WI38 (cell line): Measurements from ENCODE around the gene SNX25.

Source experiments
- H3K4me3 ChIP-seq: 2 replicates; pipeline ENCODE4 v1.5.1; 2011; ENCODE audit warnings: low read depth, mild to moderate bottlenecking, control low read depth, low read length
- TF ChIP-seq, protein P1 (sequence below): IDR thresholded peaks from 2 replicates; pipeline ENCODE4 v1.5.1; 2012; ENCODE audit warnings: low read depth, mild to moderate bottlenecking, control low read depth, low read length

Gene SNX25

DNA sequence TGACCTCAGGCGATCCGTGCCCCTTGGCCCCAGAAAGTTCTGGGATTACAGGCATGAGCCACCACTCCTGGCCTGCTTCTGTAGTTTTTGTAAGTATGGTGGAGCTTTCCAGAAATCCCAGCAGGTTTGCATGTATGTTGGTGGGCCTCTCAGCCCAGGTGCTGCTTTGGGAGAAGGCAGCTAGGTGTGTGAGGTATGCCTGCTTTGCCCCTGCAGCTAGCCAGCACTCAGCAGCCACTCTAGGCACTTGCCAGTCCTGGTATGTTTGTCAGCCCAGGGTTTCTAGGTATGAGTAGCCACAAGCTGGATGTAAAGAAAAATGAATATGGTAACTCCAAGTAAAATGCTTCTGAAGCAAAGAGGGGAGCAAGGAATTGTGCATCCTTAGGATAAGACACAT is 8.9 kb downstream of the SNX25 start:
- TF ChIP-seq, protein P1, sequence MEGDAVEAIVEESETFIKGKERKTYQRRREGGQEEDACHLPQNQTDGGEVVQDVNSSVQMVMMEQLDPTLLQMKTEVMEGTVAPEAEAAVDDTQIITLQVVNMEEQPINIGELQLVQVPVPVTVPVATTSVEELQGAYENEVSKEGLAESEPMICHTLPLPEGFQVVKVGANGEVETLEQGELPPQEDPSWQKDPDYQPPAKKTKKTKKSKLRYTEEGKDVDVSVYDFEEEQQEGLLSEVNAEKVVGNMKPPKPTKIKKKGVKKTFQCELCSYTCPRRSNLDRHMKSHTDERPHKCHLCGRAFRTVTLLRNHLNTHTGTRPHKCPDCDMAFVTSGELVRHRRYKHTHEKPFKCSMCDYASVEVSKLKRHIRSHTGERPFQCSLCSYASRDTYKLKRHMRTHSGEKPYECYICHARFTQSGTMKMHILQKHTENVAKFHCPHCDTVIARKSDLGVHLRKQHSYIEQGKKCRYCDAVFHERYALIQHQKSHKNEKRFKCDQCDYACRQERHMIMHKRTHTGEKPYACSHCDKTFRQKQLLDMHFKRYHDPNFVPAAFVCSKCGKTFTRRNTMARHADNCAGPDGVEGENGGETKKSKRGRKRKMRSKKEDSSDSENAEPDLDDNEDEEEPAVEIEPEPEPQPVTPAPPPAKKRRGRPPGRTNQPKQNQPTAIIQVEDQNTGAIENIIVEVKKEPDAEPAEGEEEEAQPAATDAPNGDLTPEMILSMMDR: no peak
- no peak overlapping the region for H3K4me3 ChIP-seq

DNA sequence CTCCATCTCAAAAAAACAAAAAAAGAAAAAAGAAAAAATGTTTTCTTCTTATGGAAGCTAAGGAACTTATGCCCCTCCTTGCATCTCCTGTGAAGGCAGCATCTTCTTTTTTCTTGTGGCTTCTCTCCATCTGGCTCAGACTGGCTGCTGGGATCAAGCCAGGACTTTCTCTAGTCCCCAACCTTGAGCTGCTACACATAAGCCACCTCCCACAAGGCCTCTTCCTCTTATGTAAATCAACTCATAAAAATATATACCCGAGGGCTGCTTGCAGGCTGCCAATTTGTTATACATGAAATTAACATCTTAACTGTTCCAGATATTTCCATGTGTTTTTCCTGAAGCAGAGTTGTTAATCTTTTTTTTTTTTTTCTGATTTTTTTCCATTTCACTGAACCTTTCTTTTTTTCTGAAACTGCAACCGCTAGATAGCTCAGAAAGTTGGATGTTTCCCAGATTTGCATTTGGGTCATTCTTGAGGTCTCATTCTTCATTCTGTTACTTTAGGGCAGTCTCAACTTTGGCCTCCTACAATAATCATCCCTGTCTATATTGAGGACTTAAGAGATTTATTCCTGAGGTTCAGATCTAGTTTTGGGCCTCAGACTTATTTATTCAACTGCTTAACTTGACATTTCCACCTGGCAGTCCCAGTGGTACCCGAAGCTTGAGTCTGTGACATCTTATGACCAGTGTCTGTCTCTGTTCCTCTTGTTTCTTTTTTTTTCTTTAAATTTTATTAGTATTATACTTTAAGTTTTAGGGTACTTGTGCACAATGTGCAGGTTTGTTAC is 10.3 kb downstream of the SNX25 start:
- no peak overlapping the region for H3K4me3 ChIP-seq
- TF ChIP-seq, protein P1: no peak

DNA sequence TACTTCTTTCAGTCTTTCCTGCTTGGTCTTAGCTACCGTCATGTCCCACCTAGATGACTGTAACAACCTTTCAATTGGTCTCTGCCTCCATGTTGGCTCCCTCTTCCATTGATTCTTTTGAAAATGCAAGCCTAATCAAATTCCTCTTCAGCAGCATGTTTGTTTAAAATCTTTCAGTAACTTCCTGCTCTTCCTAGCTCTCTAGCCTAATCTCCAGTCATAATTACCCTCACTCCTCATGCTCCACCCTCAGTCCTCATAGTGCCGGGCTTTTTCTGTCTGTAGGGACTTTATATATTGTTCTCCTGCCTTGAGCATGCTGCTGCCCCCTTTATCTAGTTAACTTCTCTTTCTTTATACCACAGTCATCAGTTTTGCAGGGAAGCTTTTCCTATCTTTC is 12.1 kb downstream of the SNX25 start:
- TF ChIP-seq, protein P1: no peak
- no peak overlapping the region for H3K4me3 ChIP-seq

DNA sequence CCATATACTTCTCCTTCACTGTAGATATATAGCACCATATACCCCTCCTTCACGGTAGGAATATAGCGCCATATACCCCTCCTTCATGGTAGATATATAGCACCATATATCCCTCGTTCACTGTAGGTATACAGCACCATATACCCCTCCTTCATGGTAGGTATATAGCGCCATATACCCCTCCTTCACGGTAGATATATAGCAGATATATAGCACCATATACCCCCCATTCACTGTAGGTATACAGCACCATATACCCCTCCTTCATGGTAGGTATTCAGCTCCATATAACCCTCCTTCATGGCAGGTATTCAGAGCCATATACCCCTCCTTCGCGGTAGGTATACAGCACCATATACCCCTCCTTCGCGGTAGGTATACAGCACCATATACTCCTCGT is 12.5 kb downstream of the SNX25 start:
- H3K4me3 ChIP-seq: no peak overlapping the region
- TF ChIP-seq, protein P1: no peak

DNA sequence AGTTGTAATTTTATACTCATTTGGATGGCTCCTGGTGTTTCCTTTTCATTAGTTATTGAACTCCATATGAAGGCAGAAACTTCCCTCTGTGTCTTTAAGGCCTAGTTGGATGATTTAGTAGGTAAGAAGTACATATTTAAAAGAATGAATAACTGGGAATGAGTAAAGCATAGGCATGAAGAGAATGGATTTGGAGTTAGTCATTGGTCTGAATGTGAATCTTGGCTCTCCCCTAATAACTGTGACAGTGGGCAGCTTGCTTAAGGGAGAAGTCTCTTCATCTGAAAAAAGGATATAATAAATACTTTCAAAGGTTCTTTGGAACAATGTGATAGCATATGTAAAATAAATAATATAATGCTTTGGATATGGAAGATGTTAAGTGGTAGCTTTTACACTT is 13.2 kb downstream of the SNX25 start:
- TF ChIP-seq, protein P1: no peak
- no peak overlapping the region for H3K4me3 ChIP-seq

DNA sequence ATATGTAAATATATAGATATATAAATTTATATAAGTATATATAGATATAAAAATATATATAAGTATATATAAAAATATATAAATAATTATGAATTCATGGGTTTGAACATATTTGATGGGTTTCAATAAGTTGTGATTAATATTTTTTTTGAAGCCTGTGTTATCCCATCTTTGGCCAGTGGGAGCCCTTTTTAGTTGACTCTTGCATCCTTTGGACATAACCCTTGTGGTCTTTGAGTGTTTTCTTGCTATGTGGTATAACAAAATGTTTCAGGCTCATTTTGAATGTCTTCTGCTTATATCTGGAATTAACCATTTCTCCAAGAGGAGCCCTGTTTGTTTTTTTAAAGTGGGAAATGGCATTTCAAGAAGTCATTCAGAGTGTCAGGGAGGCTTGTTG is 15.2 kb downstream of the SNX25 start:
- no peak overlapping the region for H3K4me3 ChIP-seq
- TF ChIP-seq, protein P1: no peak

DNA sequence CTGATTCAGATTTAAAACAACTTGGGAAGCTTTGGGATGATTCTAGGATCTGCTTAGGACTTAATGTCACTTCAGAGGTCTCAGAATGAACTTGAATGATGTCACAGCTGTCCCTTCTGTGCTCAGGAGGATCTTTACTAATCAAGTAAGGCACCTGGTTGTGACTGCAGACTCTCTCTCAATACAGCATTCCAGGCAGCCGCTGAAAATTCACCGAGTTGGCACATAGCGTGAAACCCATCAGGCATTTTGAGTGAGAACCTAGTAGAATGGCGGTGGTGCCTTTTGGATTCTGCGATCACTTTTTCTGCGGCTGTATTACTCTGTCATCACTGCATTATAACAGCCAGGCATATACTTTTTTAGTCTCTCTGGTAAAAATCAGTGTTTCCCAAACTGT is 16.5 kb downstream of the SNX25 start:
- no peak overlapping the region for H3K4me3 ChIP-seq
- TF ChIP-seq, protein P1: no peak
